Caco-2 (cell line): ENCODE measurements around the gene GRK3. TPM values are rescaled to one million over a fixed set of nuclear protein-coding genes. Genes with fewer than 3 reads are reported as not detected.
"Not testable (repeated sequence)": the region's sequence is repeated elsewhere in the genome, so short reads cannot be mapped to it uniquely, and the experiment has no call there.

Experiments
- BruUV-seq: library from RNA; stranded (reverse); fragments of 400-500 nt; replicated peaks from 2 replicates; lab custom pipeline; 2021; lab: Mats Ljungman, UMichigan
- CTCF ChIA-PET: fragments of 300-600 bp; sonication (Branson Sonifier 250); formaldehyde crosslinking; loops from one replicate; lab custom pipeline; 2022; ENCODE audit warnings: antibody characterized with exemption; lab: Charles Lee
- POLR2A ChIA-PET: fragments of 300-600 bp; sonication (Branson Sonifier 250); formaldehyde crosslinking; loops from one replicate; lab custom pipeline; 2022; ENCODE audit warnings: antibody characterized with exemption; lab: Charles Lee
- DNase-seq, 2 experiments: peaks; one replicate each; pipeline versions ENCODE4 v3.0.0 to v3.0.0-alpha.2; 2020 to 2022
- H3K27me3 ChIP-seq: replicated peaks from 2 replicates; pipeline ENCODE4 v1.6.0; 2011; ENCODE audit warnings: low read length; ENCODE audit not compliant: control insufficient read depth, insufficient read depth
- H3K36me3 ChIP-seq: 2 replicates; pipeline ENCODE4 v1.5.1; 2011; ENCODE audit warnings: low read length; ENCODE audit not compliant: control insufficient read depth, insufficient read depth
- H3K4me1 ChIP-seq: fragments of 250-450 bp; sonication (Bioruptor Pico); 2 replicates; pipeline ENCODE4 v1.5.1; 2020; ENCODE audit warnings: mild to moderate bottlenecking
- H3K4me3 ChIP-seq: 2 replicates; pipeline ENCODE4 v1.5.1; 2011; ENCODE audit warnings: low read depth, mild to moderate bottlenecking, control low read depth, low read length
- H3K9me3 ChIP-seq: fragments of 250-450 bp; sonication (Bioruptor Pico); 2 replicates; pipeline ENCODE4 v1.5.1; 2020; ENCODE audit warnings: mild to moderate bottlenecking, moderate library complexity
- H3K27ac Mint-ChIP-seq: one replicate; pipeline ENCODE4 v1.8.0; 2022; ENCODE audit warnings: mixed read lengths; ENCODE audit not compliant: unreplicated experiment
- H3K27me3 Mint-ChIP-seq: one replicate; pipeline ENCODE4 v1.8.0; 2022; ENCODE audit warnings: mixed read lengths; ENCODE audit not compliant: insufficient read depth, unreplicated experiment
- H3K36me3 Mint-ChIP-seq: one replicate; pipeline ENCODE4 v1.8.0; 2022; ENCODE audit warnings: mild to moderate bottlenecking, mixed read lengths; ENCODE audit not compliant: insufficient read depth, unreplicated experiment
- H3K4me1 Mint-ChIP-seq: one replicate; pipeline ENCODE4 v1.8.0; 2022; ENCODE audit warnings: low read depth, mixed read lengths; ENCODE audit not compliant: unreplicated experiment
- H3K4me3 Mint-ChIP-seq: one replicate; pipeline ENCODE4 v1.8.0; 2022; ENCODE audit warnings: mild to moderate bottlenecking, moderate library complexity, mixed read lengths; ENCODE audit not compliant: unreplicated experiment
- H3K9me3 Mint-ChIP-seq: one replicate; pipeline ENCODE4 v1.8.0; 2022; ENCODE audit warnings: mixed read lengths; ENCODE audit not compliant: unreplicated experiment
- intact Hi-C: fragments of 100-400 bp; cut with micrococcal nuclease; formaldehyde crosslinking; loops from one replicate; pipeline ENCODE4 v1.10.0; 2022; ENCODE audit not compliant: unreplicated experiment
- total RNA-seq: library from RNA; stranded (reverse); gene quantifications from 2 replicates; pipeline ENCODE4 v1.2.3, GENCODE V29; 2022

Gene GRK3
- total RNA-seq, 1 experiment from 2014 or later = 9.7 TPM

GRCh38 chr22:25527016-25527415, 37.5 kb upstream of the GRK3 start:
- H3K4me1 Mint-ChIP-seq, intact Hi-C loops, H3K27me3 Mint-ChIP-seq, POLR2A ChIA-PET, H3K4me1 ChIP-seq, H3K4me3 Mint-ChIP-seq, DNase-seq, H3K36me3 ChIP-seq, BruUV-seq, H3K27ac Mint-ChIP-seq, H3K4me3 ChIP-seq, H3K9me3 ChIP-seq, CTCF ChIA-PET, H3K27me3 ChIP-seq, H3K36me3 Mint-ChIP-seq: not testable (repeated sequence)
- peaks cover 38% of the 10 kb centered on the region for H3K9me3 Mint-ChIP-seq

- H3K27me3 ChIP-seq, H3K4me3 ChIP-seq, DNase-seq, H3K4me1 Mint-ChIP-seq, BruUV-seq, CTCF ChIA-PET, H3K36me3 ChIP-seq, intact Hi-C loops, POLR2A ChIA-PET, H3K4me3 Mint-ChIP-seq, H3K27ac Mint-ChIP-seq, H3K4me1 ChIP-seq, H3K9me3 ChIP-seq, H3K36me3 Mint-ChIP-seq: not testable (repeated sequence)
- H3K27me3 Mint-ChIP-seq = peaks cover 10% of the 10 kb centered on the region
- H3K9me3 Mint-ChIP-seq = peaks cover 38% of the 10 kb centered on the region
Observed at GRCh38 chr22:25528068-25528467, 36.4 kb upstream of the GRK3 start.

GRCh38 chr22:25529059-25529458, 35.4 kb upstream of the GRK3 start:
- H3K9me3 ChIP-seq, H3K27ac Mint-ChIP-seq, H3K27me3 ChIP-seq, DNase-seq, POLR2A ChIA-PET, H3K4me1 ChIP-seq, CTCF ChIA-PET, H3K36me3 ChIP-seq, intact Hi-C loops, H3K4me3 ChIP-seq, H3K4me3 Mint-ChIP-seq, H3K4me1 Mint-ChIP-seq, BruUV-seq, H3K36me3 Mint-ChIP-seq: not testable (repeated sequence)
- Mint-ChIP-seq H3K27me3 (peaks cover 14% of the 10 kb centered on the region), H3K9me3 (peaks cover 38% of the 10 kb centered on the region)

GRCh38 chr22:25529541-25530137, 34.8 kb upstream of the GRK3 start:
- Mint-ChIP-seq H3K27me3 (peaks cover 14% of the 10 kb centered on the region), H3K9me3 (peaks cover 32% of the 10 kb centered on the region)
- H3K27ac Mint-ChIP-seq, H3K4me1 ChIP-seq, CTCF ChIA-PET, BruUV-seq, H3K4me3 ChIP-seq, H3K4me3 Mint-ChIP-seq, H3K36me3 ChIP-seq, H3K9me3 ChIP-seq, DNase-seq, intact Hi-C loops, POLR2A ChIA-PET, H3K36me3 Mint-ChIP-seq, H3K27me3 ChIP-seq, H3K4me1 Mint-ChIP-seq: not testable (repeated sequence)

GRCh38 chr22:25531677-25532076, 32.8 kb upstream of the GRK3 start:
- not testable (repeated sequence) for H3K4me1 Mint-ChIP-seq

More at GRCh38 chr22:25531677-25532076, 32.8 kb upstream of the GRK3 start:
- intact Hi-C loops, H3K36me3 ChIP-seq, H3K4me3 ChIP-seq, POLR2A ChIA-PET, H3K4me1 ChIP-seq, H3K27me3 ChIP-seq, DNase-seq, CTCF ChIA-PET, H3K27ac Mint-ChIP-seq, H3K36me3 Mint-ChIP-seq, H3K9me3 ChIP-seq, BruUV-seq, H3K4me3 Mint-ChIP-seq: not testable (repeated sequence)
- Mint-ChIP-seq H3K27me3 (peaks cover 20% of the 10 kb centered on the region), H3K9me3 (peaks cover 12% of the 10 kb centered on the region)
